ENCODE results near the gene DGUOK. TPM values are rescaled to one million over a fixed set of nuclear protein-coding genes. Genes with fewer than 3 reads are reported as not detected.

The DGUOK gene
- total RNA-seq, 2 experiments from 2014 or later: 71.5 to 72.1 TPM

DNA sequence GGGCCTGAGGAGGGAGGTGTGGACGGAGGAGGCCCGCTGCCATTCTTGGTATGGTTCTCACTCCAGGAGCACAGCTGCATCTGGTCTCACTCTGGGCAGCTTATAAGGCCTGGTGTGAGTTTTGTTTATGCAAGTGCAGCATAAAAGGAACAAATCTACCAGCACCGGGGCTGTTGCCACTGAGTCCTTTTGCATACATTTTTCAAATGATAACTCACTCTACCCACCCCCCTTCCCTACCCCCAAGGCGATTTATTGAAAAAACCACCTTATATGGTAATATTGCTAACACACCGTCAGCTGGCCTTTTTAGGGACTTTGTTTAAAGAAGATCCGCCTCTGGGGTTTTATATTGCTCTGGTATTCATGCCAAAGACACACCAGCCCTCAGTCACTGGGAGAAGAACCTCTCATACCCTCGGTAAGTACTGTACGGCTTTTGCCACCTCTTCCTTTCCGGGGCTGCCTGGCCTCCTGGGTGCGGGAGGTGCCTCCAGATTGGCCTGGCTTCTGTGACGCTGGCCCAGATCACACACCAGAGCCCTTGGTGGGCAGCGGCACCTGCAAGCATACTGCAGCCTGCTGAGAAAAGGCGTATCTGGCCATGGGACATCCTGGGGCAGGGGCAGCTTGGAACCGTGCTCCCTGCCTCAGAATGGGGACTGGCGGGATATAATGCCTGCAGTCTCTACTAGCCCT lies 33.9 kb upstream of the DGUOK start, which contains the start of gene ACTG2:
Gene ACTG2 (plus strand): TSS at position 378 of the 699 bp plus-strand sequence. CDS start 8,304 bp downstream, outside the sequence.
- ChIA-PET CTCF (interaction anchor here (0.9 to 1.2 kb wide), 3 partner anchors 10 to 286 kb away, joined by 3 to 4 read pairs (median 3); partner anchors contain the start of genes BOLA3 and MOB1A), POLR2A (no interaction called here)
- no peaks in the 10 kb centered on the region for H3K36me3 Mint-ChIP-seq (ENCODE audit: low read depth)
- no peak within 1 kb of the TSS for H3K4me3 Mint-ChIP-seq
- H3K27ac Mint-ChIP-seq: peak within 1 kb of the TSS; percentile 11
- H3K9me3 Mint-ChIP-seq (ENCODE audit: insufficient read depth): no peaks in the 10 kb centered on the region
- DNase-seq (no peak), ATAC-seq (no peak)
- peaks cover 50% of the 10 kb centered on the region for H3K4me1 Mint-ChIP-seq (ENCODE audit: low read depth)
- H3K27me3 Mint-ChIP-seq (ENCODE audit: low read depth): no peaks in the 10 kb centered on the region

DNA sequence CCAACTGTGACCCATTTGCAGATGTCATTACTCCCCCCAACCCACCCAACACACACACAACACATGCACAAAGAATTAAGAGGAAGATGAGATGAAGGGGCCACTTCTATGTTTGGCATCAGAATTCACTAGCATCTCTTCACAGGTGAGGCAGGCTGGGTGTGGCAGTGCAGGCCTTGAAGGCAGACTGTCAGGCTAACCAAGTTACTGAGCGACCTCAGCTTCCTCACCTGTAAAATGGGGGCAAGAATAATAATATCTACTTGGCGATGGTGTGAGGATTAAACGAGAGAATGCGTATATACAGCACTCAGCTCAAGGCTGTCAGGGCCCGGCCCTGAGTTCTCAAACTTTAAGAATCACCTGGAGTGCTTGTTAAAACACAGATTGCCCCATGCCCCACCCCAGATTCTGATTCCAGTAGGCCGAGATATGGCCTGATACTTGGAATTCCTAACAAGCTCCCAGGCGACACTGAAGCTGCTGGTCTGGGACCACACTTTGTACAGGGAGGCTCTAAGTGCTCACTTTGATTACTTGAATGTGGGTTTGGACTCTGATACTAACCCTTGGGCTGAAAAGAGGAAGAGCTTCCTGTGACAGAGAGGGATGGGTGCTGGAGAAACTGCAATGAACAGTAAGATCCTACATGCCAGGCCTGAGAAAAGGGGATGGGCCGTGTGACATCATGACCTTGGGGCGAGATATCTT lies 32.8 kb upstream of the DGUOK start:
- ATAC-seq (no peak), DNase-seq (no peak)
- POLR2A ChIA-PET: no interaction called here
- CTCF ChIA-PET: interaction anchor here (1.0 to 1.2 kb wide), 2 partner anchors 14 to 67 kb away, joined by 3 read pairs; no protein-coding TSS in a partner anchor
- Mint-ChIP-seq H3K9me3 (ENCODE audit: insufficient read depth) (no peaks in the 10 kb centered on the region), H3K36me3 (ENCODE audit: low read depth) (no peaks in the 10 kb centered on the region), H3K27me3 (ENCODE audit: low read depth) (no peaks in the 10 kb centered on the region), H3K4me1 (ENCODE audit: low read depth) (peaks cover 46% of the 10 kb centered on the region), H3K4me3 (no peak overlapping the region), H3K27ac (peak overlapping the region; percentile 59)

DNA sequence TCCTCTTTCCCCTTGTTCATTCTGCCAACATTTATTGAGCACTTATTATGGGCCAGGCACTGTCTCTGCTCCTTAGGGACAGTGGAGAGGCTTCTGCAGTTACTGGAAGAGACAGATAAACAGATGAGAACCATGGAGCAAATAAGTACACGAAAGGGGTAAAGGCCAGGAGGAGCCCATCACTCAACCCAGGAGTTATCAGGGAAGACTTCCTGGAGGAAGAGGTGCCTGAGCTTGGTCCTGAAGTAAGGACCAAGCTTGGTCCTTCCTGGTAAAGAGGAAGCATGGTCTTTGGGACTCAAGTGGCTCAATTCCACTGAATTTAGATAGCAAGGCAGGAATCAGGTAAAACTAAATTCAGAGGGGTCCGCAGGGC lies 32.2 kb upstream of the DGUOK start:
- H3K4me1 Mint-ChIP-seq (ENCODE audit: low read depth): peaks cover 46% of the 10 kb centered on the region
- H3K9me3 Mint-ChIP-seq (ENCODE audit: insufficient read depth): no peaks in the 10 kb centered on the region
- ATAC-seq: no peak
- CTCF ChIA-PET: interaction anchor here (1.0 to 1.2 kb wide), 2 partner anchors 14 to 67 kb away, joined by 3 read pairs; no protein-coding TSS in a partner anchor
- no peak for DNase-seq
- POLR2A ChIA-PET: interaction anchor here (0.9 kb wide), 1 partner anchor 284 kb away, joined by 4 read pairs; the partner anchor contains the start of gene MOB1A
- H3K4me3 Mint-ChIP-seq: no peak overlapping the region
- H3K27ac Mint-ChIP-seq: peak overlapping the region; percentile 59
- no peaks in the 10 kb centered on the region for H3K36me3 Mint-ChIP-seq (ENCODE audit: low read depth)
- H3K27me3 Mint-ChIP-seq (ENCODE audit: low read depth): no peaks in the 10 kb centered on the region

DNA sequence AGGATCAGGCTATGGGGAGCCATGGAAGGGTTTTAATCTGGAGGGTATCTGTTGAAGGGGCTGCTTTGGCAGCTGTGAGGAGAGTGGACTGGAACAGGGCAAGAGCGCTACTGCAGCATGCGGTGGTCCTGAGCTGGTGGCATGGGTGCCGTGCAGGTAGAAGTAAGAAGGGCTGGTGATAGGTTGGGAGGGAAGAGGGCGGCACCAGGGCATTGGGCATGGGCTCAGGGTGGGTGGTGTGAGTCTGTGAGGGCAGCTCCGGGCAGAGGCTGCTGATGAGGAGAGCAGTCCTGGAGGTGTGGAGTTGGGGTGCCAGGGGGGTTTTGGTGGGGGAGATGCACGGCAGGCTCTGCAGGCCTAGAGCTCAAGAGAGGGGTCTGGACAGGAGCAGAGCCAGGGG lies 31.8 kb upstream of the DGUOK start:
- peak overlapping the region; percentile 59 for H3K27ac Mint-ChIP-seq

DNA sequence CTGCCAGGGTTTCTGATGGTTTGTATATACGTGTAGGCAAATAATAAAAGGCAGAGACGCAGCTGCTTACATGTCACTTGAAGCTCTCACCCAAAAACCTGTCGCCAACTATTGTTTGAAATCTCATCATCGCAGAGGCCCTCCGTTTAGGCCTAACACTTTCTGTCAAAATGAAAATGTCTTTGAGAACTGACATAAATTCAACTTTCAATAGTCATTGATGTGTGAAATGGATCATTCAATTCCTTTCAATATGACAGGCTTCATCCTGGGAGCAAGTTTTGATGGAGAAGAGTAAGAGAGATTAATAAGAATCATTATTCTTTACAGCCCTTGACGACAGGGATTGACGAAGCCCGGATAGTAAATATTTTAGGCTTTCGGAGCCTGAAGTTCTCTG lies 31.2 kb upstream of the DGUOK start:
- ATAC-seq: no peak
- H3K4me1 Mint-ChIP-seq (ENCODE audit: low read depth): peaks cover 46% of the 10 kb centered on the region
- ChIA-PET POLR2A (interaction anchor here (0.9 to 1.7 kb wide), 2 partner anchors 12 to 283 kb away, joined by 4 to 5 read pairs; partner anchors contain the start of gene MOB1A), CTCF (interaction anchor here (1.5 to 2.1 kb wide), 3 partner anchors 12 to 67 kb away, joined by 3 to 12 read pairs (median 6); partner anchors contain the start of gene STAMBP)
- no peaks in the 10 kb centered on the region for H3K9me3 Mint-ChIP-seq (ENCODE audit: insufficient read depth)
- H3K27ac Mint-ChIP-seq: no peak overlapping the region
- H3K4me3 Mint-ChIP-seq: no peak overlapping the region
- H3K36me3 Mint-ChIP-seq (ENCODE audit: low read depth): no peaks in the 10 kb centered on the region
- no peaks in the 10 kb centered on the region for H3K27me3 Mint-ChIP-seq (ENCODE audit: low read depth)
- DNase-seq: no peak

More for the DNA sequence above, 31.8 kb upstream of the DGUOK start:
- peaks cover 46% of the 10 kb centered on the region for H3K4me1 Mint-ChIP-seq (ENCODE audit: low read depth)
- DNase-seq: no peak
- no peak for ATAC-seq
- POLR2A ChIA-PET: interaction anchor here (0.9 kb wide), 1 partner anchor 284 kb away, joined by 4 read pairs; the partner anchor contains the start of gene MOB1A
- H3K36me3 Mint-ChIP-seq (ENCODE audit: low read depth): no peaks in the 10 kb centered on the region
- no peaks in the 10 kb centered on the region for H3K27me3 Mint-ChIP-seq (ENCODE audit: low read depth)
- H3K4me3 Mint-ChIP-seq: no peak overlapping the region
- CTCF ChIA-PET: interaction anchor here (1.5 kb wide), 1 partner anchor 22 kb away, joined by 3 read pairs; no protein-coding TSS in a partner anchor
- no peaks in the 10 kb centered on the region for H3K9me3 Mint-ChIP-seq (ENCODE audit: insufficient read depth)

DNA sequence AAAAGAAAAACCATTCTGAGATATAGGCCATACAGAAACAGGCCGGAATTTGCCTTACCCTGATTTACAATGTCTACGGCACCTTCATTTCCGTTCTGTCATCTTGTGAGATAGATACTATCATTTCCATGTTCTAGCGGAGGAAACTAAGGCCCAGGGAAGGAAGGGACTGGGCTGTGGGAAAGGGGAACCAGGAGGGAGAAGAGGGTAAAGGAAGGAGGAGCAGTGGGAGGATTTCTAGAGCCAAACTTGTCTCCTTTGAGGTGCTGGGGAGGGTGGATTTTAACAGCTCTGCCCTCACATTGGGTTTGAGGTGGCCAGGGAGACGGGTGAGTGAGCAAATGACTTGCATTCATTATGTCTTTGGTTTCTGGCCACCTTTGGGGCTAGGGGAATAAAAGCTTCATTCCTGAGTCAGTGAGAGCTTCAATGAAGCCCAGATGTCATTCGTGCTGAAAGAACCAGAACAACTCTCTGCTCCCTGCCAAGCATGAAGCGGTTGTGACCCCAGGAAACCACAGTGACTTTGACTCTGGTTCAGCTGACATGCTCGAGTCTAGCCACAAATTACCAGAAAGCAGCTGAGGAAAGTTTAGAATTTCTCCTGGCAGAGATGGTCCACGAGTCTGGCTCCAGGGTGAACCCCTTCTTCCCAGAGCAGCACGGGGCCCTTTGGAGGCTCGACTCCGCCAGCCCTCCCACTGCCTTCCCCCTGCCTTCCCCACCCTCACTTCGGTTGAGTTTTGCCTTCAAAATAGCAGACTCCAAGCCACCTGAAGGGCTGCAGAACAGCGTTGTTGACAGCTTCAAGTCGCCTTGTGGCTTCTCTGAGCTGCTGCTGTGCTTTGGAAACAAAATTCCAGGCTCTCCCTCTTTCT lies 30.1 kb upstream of the DGUOK start:
- Mint-ChIP-seq H3K27ac (peak overlapping the region; percentile 99), H3K9me3 (ENCODE audit: insufficient read depth) (no peaks in the 10 kb centered on the region), H3K27me3 (ENCODE audit: low read depth) (no peaks in the 10 kb centered on the region), H3K4me3 (peak overlapping the region; percentile 67), H3K4me1 (ENCODE audit: low read depth) (peaks cover 47% of the 10 kb centered on the region), H3K36me3 (ENCODE audit: low read depth) (no peaks in the 10 kb centered on the region)
- peak; percentile 81 for DNase-seq
- peak; percentile 90 for ATAC-seq
- POLR2A ChIA-PET: interaction anchor here (0.9 to 1.7 kb wide), 6 partner anchors 11 to 251 kb away, joined by 3 to 6 read pairs (median 4); partner anchors contain the start of gene DGUOK
- CTCF ChIA-PET: interaction anchor here (0.8 to 2.1 kb wide), 10 partner anchors 11 to 282 kb away, joined by 3 to 12 read pairs (median 4); partner anchors contain the start of genes BOLA3, MOB1A and STAMBP

DNA sequence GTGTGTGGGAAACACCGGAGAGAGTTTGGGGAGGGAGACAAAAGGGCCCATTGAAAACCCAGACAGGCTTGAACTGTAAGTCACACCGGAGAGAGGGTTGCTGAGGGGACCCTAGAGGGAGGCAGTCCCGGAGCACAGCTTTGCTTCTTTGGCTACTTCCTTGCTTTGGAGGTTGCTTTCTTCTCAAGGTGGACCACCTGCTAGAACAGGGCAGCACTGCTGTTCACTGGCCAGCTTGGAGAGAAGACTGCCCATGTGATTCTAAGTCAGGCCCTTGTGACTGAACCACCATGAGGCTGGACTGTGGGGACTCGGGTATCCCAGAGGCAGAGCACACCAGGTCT lies 29.5 kb upstream of the DGUOK start:
- peak overlapping the region; percentile 67 for H3K4me3 Mint-ChIP-seq
- peaks cover 53% of the 10 kb centered on the region for H3K4me1 Mint-ChIP-seq (ENCODE audit: low read depth)
- no peaks in the 10 kb centered on the region for H3K9me3 Mint-ChIP-seq (ENCODE audit: insufficient read depth)
- DNase-seq: no peak
- CTCF ChIA-PET: interaction anchor here (0.8 to 2.1 kb wide), 7 partner anchors 10 to 281 kb away, joined by 3 to 12 read pairs (median 4); partner anchors contain the start of genes MOB1A and STAMBP
- ATAC-seq: peak; percentile 51
- H3K27me3 Mint-ChIP-seq (ENCODE audit: low read depth): peaks cover 2% of the 10 kb centered on the region
- POLR2A ChIA-PET: interaction anchor here (1.1 to 1.7 kb wide), 5 partner anchors 11 to 250 kb away, joined by 3 to 6 read pairs (median 5); partner anchors contain the start of gene DGUOK
- no peaks in the 10 kb centered on the region for H3K36me3 Mint-ChIP-seq (ENCODE audit: low read depth)
- peak overlapping the region; percentile 99 for H3K27ac Mint-ChIP-seq

DNA sequence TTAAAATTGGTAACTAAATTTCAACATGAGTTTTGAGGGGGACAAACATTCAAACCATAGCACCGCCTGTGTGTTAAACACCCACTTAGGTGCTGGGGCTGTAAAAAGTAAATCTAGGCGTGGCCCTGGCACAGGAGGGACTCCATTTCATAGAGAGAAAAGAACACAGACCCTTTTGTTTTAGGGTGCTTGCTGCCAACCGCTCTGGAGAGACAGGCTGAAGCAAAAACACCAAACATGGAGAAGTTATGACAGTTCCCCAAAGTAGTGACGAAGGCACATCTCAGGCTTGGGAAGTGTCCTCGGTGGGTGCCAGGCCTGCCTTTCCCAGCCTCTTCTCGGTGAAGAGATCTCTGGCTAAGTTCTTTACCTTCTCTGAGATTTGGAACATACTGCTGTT lies 28.7 kb upstream of the DGUOK start:
- Mint-ChIP-seq H3K9me3 (ENCODE audit: insufficient read depth) (no peaks in the 10 kb centered on the region), H3K36me3 (ENCODE audit: low read depth) (no peaks in the 10 kb centered on the region), H3K4me3 (no peak overlapping the region), H3K27me3 (ENCODE audit: low read depth) (peaks cover 2% of the 10 kb centered on the region), H3K4me1 (ENCODE audit: low read depth) (peaks cover 54% of the 10 kb centered on the region), H3K27ac (no peak overlapping the region)
- ATAC-seq: no peak
- CTCF ChIA-PET: no interaction called here
- POLR2A ChIA-PET: no interaction called here
- no peak for DNase-seq

DNA sequence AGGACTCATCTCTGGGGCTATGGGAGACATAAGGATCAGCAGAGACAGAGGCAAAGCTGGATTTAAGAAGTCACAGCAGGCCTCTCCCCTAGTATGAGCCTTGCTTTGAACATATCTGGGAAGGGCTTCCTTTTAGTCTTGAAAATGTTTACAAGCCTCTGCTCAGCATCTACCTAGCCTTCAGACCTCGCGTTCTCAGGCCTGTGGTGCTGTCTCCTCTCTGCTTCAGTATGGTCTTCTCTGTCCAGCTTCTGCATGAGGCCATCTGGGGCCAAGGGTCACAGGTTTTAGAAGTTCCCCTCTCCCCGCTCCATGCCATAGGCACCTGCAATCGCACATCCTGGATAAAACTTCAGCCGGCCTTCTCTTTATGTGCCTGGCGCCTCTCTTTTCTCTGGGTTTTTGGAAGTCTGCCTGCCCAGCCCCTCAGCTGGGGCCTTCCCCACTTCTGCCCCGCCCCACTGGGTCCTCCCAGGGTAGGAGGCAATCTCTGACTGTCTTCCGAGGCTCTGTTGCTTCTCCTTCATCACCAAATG lies 26.8 kb upstream of the DGUOK start:
- DNase-seq (no peak), ATAC-seq (no peak)
- no peaks in the 10 kb centered on the region for H3K36me3 Mint-ChIP-seq (ENCODE audit: low read depth)
- POLR2A ChIA-PET: no interaction called here
- H3K4me1 Mint-ChIP-seq (ENCODE audit: low read depth): peaks cover 38% of the 10 kb centered on the region
- no peak overlapping the region for H3K27ac Mint-ChIP-seq
- H3K27me3 Mint-ChIP-seq (ENCODE audit: low read depth): peaks cover 2% of the 10 kb centered on the region
- no peaks in the 10 kb centered on the region for H3K9me3 Mint-ChIP-seq (ENCODE audit: insufficient read depth)
- no peak overlapping the region for H3K4me3 Mint-ChIP-seq
- CTCF ChIA-PET: interaction anchor here (0.9 kb wide), 1 partner anchor 8 kb away, joined by 4 read pairs; no protein-coding TSS in a partner anchor

DNA sequence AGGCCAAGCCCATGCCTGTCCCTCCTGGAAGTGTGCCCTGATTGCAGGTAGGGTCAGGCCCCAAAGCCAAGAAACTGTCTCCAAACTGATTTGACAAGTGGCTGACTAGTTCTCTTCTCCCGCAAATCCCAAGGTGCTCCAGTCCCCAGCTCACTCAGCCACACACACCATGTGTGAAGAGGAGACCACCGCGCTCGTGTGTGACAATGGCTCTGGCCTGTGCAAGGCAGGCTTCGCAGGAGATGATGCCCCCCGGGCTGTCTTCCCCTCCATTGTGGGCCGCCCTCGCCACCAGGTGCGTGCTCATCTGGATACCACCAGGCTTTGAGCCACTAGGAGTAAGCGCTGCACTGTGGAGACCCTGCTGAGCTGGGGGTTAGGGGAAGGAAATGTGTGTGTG lies 25.5 kb upstream of the DGUOK start:
- H3K4me1 Mint-ChIP-seq (ENCODE audit: low read depth): peaks cover 25% of the 10 kb centered on the region
- H3K36me3 Mint-ChIP-seq (ENCODE audit: low read depth): no peaks in the 10 kb centered on the region
- H3K4me3 Mint-ChIP-seq: no peak overlapping the region
- no peak for ATAC-seq
- CTCF ChIA-PET: no interaction called here
- H3K27ac Mint-ChIP-seq: no peak overlapping the region
- H3K9me3 Mint-ChIP-seq (ENCODE audit: insufficient read depth): no peaks in the 10 kb centered on the region
- DNase-seq: no peak
- H3K27me3 Mint-ChIP-seq (ENCODE audit: low read depth): peaks cover 2% of the 10 kb centered on the region
- POLR2A ChIA-PET: no interaction called here

DNA sequence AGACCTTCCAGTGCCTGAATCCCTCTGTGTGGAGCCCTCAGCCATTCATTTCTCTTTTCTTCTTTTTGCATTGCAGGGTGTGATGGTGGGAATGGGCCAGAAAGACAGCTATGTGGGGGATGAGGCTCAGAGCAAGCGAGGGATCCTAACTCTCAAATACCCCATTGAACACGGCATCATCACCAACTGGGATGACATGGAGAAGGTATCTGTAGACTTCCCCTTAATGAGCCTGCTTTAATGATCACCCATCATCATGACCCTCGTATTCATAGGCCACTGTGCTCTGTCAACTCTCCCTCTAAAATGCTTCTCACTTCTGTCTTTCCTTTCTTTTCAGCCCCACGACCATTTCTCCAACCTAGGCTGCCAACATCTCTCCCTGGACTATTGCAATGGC lies 24.4 kb upstream of the DGUOK start:
- ChIA-PET CTCF (interaction anchor here (0.6 to 1.6 kb wide), 4 partner anchors 10 to 249 kb away, joined by 3 to 5 read pairs (median 3); no protein-coding TSS in a partner anchor), POLR2A (no interaction called here)
- no peak overlapping the region for H3K4me3 Mint-ChIP-seq
- H3K4me1 Mint-ChIP-seq (ENCODE audit: low read depth): peaks cover 14% of the 10 kb centered on the region
- peaks cover 2% of the 10 kb centered on the region for H3K27me3 Mint-ChIP-seq (ENCODE audit: low read depth)
- H3K27ac Mint-ChIP-seq: no peak overlapping the region
- H3K36me3 Mint-ChIP-seq (ENCODE audit: low read depth): no peaks in the 10 kb centered on the region
- ATAC-seq: no peak
- H3K9me3 Mint-ChIP-seq (ENCODE audit: insufficient read depth): no peaks in the 10 kb centered on the region
- DNase-seq: no peak
